HG02571 (cell line): ENCODE results near the gene FBN1.
A peak's percentile ranks its signal among the peaks of the same experiment; 100 is the strongest.

Experiments used
- ATAC-seq: cut with Tn5 transposase; IDR thresholded peaks from one replicate; pipeline ENCODE4 v1.9.1; 2021; ENCODE audit warnings: mild to moderate bottlenecking, moderate library complexity; ENCODE audit not compliant: unreplicated experiment

The FBN1 gene

DNA sequence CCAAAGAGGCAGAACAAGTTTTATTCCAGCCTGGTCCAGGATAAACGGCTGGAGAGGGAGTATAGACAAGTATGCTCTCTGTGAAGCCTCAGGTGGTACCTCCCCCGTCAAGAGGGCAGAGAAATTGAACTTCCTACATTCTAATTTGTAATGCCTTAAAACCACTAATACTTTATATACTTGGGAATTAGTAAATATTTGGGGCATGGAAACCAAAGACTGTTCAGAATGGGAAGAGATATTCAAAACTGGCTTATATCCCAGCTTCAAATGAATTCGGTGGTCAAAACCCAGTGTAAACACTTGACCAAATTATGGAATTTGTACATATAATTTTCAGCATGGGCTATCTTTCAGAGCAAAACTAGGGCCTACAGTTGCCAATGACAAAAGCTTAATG lies 122.6 kb downstream of the FBN1 start:
- no peak for ATAC-seq

DNA sequence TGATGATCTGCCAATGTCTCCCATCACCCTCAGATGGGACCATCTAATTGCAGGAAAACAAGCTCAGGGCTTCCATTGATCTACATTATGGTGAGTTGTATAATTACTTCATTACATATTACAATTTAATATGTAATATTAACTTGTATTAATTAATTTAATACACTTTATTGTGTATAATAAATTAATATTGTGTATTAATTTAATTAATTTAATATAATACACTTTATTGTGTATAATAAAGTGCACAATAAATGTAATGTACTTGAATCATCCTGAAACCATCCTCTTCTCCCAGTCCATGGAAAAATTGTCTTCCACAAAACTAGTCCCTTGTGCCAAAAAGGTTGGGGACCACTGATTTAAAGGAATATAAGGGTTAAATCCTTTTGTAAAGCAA lies 123.4 kb downstream of the FBN1 start:
- no peak for ATAC-seq

DNA sequence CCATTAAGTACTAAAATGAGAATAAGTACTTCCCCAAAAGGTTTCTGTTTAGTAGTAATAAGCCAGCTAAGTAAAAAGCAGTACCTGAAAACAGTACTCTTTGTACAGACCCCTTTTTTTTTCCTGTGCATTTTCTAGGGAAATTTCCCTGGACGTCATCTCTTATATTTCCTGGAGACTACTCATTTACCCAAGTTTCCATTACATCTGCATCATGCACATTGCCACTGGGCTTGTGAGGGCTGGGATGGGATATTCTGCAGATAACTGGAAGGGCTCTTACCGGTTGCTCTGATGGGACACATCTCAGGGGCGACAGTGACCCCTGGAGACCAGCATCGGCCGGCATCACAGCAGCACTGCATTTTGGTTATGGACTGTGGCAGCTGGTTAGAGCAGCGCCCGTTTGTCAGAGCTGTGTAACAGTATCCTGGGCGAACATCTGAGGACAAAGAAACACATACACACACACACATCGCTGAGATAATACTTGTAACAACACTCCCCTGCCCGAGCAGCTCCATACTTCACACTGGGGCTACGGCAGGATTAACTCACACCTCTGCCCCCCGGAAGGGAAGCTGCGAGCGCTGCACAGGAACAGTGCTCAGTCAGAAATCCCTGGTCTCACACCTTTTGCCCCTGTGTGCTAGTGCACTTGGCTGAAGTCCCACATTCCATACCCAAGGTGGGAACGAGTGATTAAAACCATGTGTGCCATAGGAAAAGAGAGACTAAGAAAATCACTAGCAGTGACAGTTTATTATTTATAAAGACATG lies 124.9 kb downstream of the FBN1 start:
- ATAC-seq: no peak

DNA sequence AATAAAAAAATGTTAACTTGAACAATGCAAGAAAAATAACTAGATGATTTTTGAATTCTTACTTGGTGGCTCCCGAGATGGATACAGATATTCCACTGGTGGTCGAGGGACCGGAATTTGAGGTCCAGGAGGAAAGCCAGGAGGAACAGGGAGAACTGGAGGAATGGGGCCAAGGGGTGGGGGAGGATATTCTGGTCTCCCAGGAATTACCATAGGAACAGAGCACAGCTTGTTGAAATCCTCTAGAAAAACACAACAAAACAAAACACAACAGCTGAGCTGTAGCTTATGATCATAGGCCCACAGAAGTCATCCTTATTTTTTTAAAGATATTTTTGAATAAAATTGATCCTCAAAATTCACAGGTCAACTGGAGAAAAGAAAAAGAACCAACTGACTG lies 129.4 kb downstream of the FBN1 start:
- ATAC-seq: no peak

DNA sequence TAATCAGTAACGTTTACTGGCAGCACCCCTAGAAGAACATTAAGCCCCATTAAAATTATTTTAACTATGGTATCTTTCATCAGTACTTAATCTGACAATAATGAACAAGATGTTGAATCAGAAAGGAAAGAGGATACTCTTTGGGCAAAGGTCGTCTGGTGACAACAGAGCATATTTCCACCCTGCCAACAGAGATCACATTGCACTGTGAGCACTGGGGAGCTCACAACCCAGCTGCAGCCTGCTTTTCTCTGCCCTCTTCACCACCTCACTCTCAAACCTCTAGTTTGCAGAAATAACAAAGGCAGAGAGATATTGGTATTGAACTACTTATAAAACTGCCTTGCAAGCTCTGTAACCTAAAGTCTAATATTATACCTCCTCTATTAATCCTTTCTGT lies 130.0 kb downstream of the FBN1 start:
- no peak for ATAC-seq

DNA sequence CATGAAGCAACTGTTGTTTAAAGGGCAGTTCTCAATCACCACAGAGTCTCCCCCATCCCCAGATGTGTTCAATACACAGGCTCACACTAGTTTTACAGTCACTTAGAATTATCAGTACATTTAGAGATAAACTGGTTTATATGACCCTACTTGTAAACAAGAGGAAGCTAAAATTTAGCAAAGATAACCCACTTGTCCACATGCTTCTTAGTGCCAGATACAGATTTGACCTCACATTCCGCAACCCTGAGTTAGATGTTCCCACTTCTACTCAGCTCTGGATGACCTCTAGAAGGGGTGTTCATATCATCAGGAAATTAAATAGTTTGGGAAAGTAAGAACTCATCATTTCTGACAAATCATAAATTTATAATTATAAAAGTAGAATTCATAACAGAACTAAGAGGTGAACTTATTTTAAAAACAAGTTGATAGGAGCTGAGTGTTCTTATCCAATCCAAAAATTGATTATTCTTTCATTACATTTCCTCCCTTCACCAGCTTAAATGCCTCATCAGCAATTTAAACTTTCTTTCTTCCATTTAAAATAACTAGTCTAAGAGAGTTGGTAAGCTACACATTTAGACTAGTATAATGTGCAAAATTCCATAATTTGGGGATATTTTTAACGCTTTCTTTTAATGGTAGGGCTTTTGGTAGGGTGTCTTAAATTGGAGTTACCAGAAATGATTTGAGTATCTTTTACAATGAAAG lies 131.2 kb downstream of the FBN1 start:
- ATAC-seq: no peak

DNA sequence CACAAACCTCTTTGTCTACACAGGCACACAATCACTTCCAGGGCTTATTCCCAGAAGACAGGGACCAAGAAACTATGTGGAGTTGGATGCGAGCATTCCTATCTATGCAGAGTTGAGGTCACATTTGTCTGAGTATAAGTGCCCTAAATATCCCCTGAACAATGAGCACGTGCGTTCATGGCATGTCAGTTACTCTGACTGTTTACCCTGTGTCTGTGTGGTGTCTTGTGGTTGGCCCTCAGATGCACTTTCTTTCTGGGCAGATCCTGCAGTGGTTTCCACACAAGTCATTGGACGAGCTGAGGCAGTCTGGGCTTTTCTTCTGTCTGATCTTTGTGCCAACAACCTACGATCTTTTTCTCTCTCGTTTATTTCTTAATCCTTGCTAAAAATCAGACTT lies 134.5 kb downstream of the FBN1 start:
- ATAC-seq: no peak

DNA sequence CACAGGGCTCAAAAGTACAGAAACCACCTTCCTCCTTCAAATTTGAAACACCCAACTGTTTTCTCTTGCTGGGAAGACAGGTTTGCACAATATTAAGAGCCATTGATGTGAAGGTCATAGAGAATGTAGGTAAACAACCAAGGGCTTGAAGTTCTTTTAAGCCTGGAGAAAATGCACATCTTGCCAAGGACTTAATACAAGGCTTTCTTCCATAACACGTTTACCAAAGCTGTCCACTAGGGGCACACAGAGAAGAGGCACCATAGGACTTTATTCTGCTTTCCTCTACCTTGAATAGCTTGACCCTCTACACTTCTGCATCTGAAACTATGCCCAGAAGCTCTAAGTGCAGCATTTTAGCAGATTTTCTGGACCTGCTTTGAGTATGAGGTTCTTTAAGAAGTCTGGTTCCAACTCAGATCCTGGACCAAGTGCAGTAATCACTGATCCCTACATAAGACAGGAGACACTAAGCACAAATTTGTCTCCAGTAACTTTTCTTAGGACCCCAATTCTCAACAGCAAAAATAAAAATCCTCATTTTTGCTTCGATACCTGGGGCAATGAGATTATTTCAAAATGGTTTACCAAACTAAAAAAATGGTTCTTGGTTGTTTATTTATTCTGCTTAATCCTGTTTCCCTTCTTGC lies 138.0 kb downstream of the FBN1 start:
- peak; percentile 71 for ATAC-seq

DNA sequence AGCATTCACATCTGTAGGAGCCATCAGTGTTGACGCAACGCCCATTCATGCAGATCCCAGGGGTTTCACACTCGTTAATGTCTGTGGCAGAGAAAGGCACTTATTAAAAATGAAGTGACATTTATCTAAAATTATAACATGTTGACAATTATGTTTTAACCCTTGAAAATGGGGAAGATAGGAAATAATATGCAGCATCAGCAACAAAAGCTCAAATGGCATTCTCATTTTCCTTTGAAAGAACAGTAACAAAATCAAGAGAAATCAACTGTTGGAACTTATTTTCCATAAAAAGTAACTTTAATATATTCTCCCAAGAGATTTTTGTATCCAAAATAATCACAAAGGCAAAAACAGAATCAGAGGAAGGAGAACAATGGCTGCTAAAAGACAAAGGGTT lies 140.4 kb downstream of the FBN1 start:
- ATAC-seq: no peak

DNA sequence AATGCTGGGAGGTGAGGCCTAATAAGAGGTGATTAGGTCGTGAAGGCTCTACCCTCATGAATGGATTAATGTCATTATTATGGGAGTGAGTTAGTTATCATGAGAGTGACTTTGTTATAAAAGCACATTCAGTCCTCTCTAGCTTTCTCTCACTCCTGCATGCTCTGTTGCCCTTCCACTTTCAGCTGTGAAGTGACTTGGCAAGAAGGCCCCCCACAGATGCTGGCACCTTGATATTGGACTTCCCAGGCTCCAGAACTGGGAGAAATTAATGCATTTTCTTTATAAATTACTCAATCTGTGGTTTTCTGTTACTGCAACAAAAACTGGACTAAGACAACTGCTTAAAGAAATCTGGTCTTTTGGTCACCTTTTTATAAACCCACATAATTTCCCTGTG lies 144.3 kb downstream of the FBN1 start:
- ATAC-seq: no peak

DNA sequence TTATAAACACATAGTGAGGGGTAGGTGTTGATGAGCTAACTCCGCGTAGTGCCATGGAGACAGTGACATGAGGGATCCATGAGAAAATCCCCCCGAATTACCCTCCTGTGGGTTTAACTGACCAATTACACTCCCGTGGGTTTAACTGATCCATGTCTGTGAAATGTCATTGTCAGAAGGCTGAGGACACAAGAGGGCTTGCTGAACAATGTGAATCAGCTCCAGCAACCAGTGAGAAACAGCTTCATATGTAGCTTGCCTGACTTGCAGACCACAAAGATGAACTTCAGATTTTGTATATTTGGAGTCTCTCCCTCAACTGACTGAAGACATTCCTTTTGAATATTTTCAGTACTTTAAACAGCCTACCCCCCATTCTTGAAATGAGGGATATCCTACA lies 144.9 kb downstream of the FBN1 start:
- ATAC-seq: no peak

DNA sequence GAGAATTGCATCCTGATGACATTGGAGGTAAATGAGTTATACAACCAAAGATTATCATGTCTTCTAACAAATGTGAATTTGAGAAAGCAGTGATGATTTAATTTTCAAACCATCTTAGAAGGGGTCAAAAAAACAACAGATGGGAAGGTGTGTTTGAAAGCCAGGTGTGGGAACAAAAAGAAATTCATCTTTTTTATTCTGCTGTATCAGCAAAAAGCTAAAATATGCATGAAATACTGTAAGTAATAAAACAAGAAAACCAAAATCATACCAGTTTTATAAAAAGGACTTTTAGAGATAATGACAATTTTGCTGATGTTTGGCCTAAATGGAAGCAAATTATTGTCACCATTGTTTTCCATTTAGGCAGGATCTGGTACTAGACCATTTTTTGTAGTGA lies 145.5 kb downstream of the FBN1 start:
- ATAC-seq: no peak

DNA sequence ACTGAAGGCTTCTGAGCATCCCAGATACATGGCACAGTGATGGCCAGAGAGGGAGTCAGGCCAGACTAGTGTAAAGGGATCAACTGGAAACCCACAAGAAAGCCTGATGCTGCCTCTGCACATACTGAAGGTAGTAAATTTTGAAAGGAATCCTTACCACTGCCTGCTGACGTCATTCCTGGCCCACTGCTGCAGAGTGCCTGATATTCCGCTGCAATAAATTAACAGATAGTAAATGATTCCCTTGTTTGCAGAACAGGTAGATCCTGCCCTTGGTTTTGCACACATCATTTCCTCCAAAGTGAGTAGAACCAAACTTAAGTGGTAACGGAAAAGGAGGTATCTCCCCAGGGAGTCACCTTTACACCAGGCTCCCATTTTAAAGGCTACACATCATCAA lies 146.7 kb downstream of the FBN1 start:
- no peak for ATAC-seq

DNA sequence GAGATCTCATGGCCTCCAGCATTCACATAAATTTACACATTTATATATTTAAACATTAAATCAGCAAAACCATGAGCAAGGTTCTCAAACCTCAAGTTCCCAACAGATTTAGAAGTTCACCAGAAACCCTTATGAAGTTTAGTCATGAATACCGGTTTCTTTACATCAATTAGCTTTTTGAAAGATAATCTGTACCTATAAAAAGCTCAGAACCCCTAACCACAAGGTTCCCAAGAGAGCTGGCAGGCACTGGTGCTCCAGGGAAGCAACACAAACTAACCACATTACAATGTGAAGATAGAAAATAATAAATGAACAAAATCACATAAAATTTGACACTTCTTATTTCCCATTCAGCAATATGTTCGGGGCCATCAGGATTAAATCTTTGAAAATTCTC lies 150.9 kb downstream of the FBN1 start:
- ATAC-seq: no peak

DNA sequence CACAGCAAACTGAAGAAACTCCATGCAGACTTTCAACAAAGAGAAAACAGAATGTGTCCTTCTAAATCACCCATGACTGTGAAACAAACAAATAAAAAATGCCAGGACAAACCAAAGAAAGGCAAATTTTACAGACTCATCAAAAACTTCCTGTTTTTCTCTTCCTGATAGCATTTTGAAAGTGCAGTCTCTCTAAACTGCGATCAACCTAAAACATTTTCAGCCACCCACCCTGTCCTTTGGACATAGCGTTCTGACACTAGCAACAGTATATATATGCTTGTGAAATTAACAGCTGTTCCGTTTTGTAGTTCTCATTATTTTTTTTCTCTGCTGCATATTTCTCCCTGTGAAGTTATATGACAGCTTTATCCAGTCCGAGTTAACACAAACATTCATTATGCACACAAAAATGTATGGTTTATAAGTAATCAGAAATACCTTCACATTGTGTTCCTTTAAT lies 151.7 kb downstream of the FBN1 start:
- ATAC-seq: no peak

DNA sequence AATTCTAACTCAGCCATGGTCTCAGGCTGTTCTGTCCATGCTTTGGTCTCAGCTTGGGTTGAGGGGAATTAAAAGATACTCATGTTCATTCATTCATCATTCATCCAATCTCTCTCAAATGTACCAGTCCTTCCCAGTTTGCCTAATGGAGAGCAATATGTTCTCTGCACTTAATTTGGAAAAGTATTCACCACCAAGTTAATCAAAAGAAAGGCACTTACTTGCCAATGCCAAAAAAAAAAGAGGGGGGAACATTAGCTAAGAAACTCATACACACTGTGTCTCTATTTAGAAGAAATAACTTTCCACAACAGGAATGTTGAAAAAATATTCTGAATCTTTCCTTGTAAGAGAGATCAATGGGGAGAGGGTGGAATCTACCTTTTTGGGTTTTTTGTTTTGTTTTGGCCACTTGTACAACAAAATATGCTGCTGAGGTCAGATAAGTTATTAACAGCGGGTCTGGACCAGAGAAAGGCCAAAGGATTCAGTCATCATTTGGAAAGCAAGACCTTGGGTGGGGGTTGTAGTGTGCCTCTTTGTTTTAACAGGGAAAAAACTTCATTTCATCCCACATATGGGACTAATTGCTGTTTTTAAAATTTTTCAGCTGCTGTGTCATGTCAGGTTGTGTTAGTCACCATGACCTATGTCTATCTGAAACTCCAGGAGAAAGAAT lies 152.3 kb downstream of the FBN1 start:
- no peak for ATAC-seq

DNA sequence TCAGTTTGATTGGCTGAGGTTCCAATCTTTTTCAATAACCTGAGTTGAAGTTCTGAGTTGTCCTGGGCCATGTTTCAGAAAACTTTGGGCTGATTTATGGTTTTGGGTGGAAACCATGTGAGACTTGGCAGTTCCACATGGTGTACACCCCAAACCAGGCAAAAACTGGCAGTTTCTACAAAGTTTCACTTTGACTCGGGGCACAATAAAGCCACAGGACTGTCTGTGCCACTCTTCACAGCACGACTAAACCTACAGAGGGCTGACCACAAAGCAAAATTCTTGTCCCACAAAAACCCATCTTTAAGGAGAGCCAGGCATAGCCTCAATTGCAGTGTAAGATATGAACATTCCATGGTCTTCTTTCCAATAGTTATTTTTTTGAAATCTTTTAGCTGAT lies 159.3 kb downstream of the FBN1 start:
- ATAC-seq: no peak

DNA sequence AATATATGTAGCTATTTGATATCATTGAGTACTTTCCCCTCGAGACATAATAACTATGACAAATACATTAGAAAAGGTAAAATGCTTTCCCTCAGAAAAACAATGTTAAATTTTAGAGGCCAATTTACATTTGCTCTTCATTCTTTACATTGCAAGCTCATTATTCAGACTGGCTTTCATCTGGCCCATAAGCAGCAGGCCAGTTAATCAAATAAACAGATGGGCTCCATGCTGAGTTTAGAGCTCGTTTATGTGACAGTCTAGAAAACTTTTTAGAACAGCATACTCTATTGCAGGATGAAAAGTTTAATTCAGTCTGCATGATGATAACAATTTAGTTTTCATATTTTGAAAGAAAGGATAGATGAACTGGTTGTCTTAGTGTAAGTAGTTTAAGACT lies 163.7 kb downstream of the FBN1 start:
- ATAC-seq: no peak

DNA sequence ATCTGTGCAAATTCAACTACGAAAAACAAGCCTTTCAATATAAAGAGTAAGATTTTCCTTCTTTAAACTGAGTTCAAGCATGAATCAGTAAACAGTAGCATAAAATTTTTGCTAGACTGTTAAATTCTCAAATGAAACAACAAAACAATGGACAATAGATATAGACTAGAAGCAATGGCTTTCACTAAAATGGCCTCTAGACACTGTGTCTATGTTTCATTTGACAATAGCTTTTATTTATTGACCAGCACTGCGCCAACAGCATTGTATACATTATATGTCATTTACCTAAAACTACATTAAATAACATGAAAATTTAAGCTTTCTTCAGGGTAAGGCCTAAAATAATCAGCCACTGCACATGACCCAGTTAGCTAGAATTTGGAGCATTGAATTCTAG lies 165.8 kb downstream of the FBN1 start:
- no peak for ATAC-seq

DNA sequence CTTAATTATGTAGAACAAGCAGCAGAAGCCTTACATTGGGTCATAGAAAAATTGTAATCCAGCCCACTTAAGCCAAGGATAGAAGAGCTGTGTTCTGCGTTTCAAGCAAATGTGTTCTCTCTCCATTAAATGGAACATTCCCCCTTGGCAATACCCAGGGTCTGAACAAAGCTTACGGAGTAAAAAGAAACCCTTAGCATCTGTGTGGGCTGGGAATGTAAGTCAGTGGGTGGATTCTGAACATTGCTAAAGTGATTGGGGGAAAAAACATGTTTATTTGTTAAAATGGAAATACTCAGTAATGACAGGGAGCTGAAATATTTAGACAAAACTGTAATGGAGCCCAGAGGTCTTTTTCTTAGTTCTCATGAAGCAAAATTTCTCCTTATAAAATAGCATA lies 166.9 kb downstream of the FBN1 start:
- no peak for ATAC-seq

DNA sequence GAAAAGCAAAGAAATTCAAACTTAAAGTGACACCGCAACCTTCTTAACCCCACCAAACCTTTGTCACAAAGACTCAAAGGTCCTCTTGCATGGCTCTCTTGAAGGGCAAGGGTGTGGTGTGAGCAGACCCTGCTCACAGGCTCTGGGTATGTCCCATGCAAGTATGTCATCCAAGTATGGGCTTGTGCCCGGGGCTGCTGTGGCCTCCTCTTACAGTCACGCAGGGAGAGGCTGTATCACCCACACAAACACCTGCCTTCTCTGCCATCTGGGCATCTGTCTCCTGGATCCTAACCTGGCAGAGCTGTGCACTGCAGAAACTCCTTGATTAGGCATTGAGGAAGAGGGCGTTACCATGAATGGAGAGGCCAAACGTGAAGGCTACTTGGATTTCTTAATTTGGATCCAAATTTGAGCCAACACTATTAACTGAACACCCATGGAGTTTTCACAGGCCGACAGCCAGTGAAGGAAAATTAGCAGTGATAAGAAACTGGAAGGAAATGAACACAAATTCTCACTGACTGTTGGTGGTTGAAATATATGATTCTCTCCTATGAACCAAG lies 167.6 kb downstream of the FBN1 start:
- ATAC-seq: no peak
